ENCODE results near the gene RAB3A.

RAB3A gene

GRCh38 chr19:18197306-18197705 is 6.5 kb downstream of the RAB3A start:
- no peak for DNase-seq (ENCODE audit: low read depth)

- no peak for DNase-seq (ENCODE audit: low read depth)
These were observed 7.4 kb downstream of the RAB3A start for GRCh38 chr19:18196511-18196845.

- DNase-seq (ENCODE audit: low read depth), result no peak
These were observed 9.1 kb downstream of the RAB3A start for GRCh38 chr19:18194554-18195238.

- DNase-seq (ENCODE audit: low read depth), result no peak
These were observed 9.7 kb downstream of the RAB3A start for GRCh38 chr19:18194181-18194530.

- no peak for DNase-seq (ENCODE audit: low read depth)
These were observed 10.3 kb downstream of the RAB3A start for GRCh38 chr19:18193388-18194180.

GRCh38 chr19:18192673-18193387 is 11.0 kb downstream of the RAB3A start, which contains the start of gene MPV17L2:
MPV17L2 (plus strand) TSS chr19:18193218; CDS start chr19:18193282, 64 bp downstream.
- DNase-seq (ENCODE audit: low read depth), result peak; percentile 97

- DNase-seq (ENCODE audit: low read depth), result no peak
These were observed 12.2 kb downstream of the RAB3A start for GRCh38 chr19:18191640-18192062.

- DNase-seq (ENCODE audit: low read depth), result no peak
These were observed 13.6 kb downstream of the RAB3A start for GRCh38 chr19:18190278-18190677.

- no peak for DNase-seq (ENCODE audit: low read depth)
These were observed 18.3 kb downstream of the RAB3A start for GRCh38 chr19:18185538-18185937.

- DNase-seq (ENCODE audit: low read depth), result no peak
These were observed 20.3 kb downstream of the RAB3A start for GRCh38 chr19:18183529-18183928.

GRCh38 chr19:18179957-18180356 is 23.9 kb downstream of the RAB3A start:
- DNase-seq (ENCODE audit: low read depth), result no peak

- DNase-seq (ENCODE audit: low read depth), result no peak
These were observed 27.2 kb downstream of the RAB3A start for GRCh38 chr19:18176367-18177310.

GRCh38 chr19:18174983-18175382 is 28.9 kb downstream of the RAB3A start:
- no peak for DNase-seq (ENCODE audit: low read depth)

- no peak for DNase-seq (ENCODE audit: low read depth)
These were observed 30.1 kb downstream of the RAB3A start, which contains the start of gene IFI30 for GRCh38 chr19:18173572-18174288. IFI30 (plus strand) TSS chr19:18173813; CDS start chr19:18173842, 29 bp downstream.

GRCh38 chr19:18173054-18173571 is 30.7 kb downstream of the RAB3A start:
- DNase-seq (ENCODE audit: low read depth), result no peak

GRCh38 chr19:18172331-18173053 is 31.4 kb downstream of the RAB3A start:
- no peak for DNase-seq (ENCODE audit: low read depth)

GRCh38 chr19:18171605-18172327 is 32.1 kb downstream of the RAB3A start:
- no peak for DNase-seq (ENCODE audit: low read depth)

- no peak for DNase-seq (ENCODE audit: low read depth)
These were observed 33.1 kb downstream of the RAB3A start for GRCh38 chr19:18170714-18171255.

All from CMK (cell line).